NK-92 (cell line): Measurements from ENCODE around the gene EBF3.

Experiments
- DNase-seq: peaks from one replicate; lab custom pipeline; 2025; ENCODE audit not compliant: unreplicated experiment; lab: John Stamatoyannopoulos, UW

Gene EBF3

GRCh38 chr10:129877773-129878371 lies 86.2 kb downstream of the EBF3 start:
- no peak for DNase-seq

- DNase-seq, result no peak
Observed at GRCh38 chr10:129876838-129877237, 87.2 kb downstream of the EBF3 start.

GRCh38 chr10:129875993-129876726 lies 87.9 kb downstream of the EBF3 start:
- DNase-seq, result no peak

- DNase-seq, result no peak
Observed at GRCh38 chr10:129873351-129873750, 90.7 kb downstream of the EBF3 start.

GRCh38 chr10:129871966-129872365 lies 92.1 kb downstream of the EBF3 start:
- no peak for DNase-seq

- DNase-seq, result no peak
Observed at GRCh38 chr10:129870961-129871621, 93.0 kb downstream of the EBF3 start.

- DNase-seq, result no peak
Observed at GRCh38 chr10:129870474-129870757, 93.7 kb downstream of the EBF3 start.

GRCh38 chr10:129869596-129870473 lies 94.2 kb downstream of the EBF3 start:
- DNase-seq, result no peak

- no peak for DNase-seq
Observed at GRCh38 chr10:129868449-129869035, 95.5 kb downstream of the EBF3 start.

GRCh38 chr10:129867631-129868179 lies 96.4 kb downstream of the EBF3 start:
- DNase-seq, result no peak

- DNase-seq, result no peak
Observed at GRCh38 chr10:129866894-129867293, 97.2 kb downstream of the EBF3 start.

GRCh38 chr10:129865960-129866359 lies 98.1 kb downstream of the EBF3 start:
- DNase-seq, result no peak

GRCh38 chr10:129865413-129865812 lies 98.7 kb downstream of the EBF3 start:
- no peak for DNase-seq

GRCh38 chr10:129864601-129865126 lies 99.4 kb downstream of the EBF3 start:
- DNase-seq, result no peak

- DNase-seq, result no peak
Observed at GRCh38 chr10:129864082-129864481, 100.0 kb downstream of the EBF3 start.

- DNase-seq, result no peak
Observed at GRCh38 chr10:129863201-129863663, 100.8 kb downstream of the EBF3 start.

- no peak for DNase-seq
Observed at GRCh38 chr10:129861776-129862531, 102.1 kb downstream of the EBF3 start.

GRCh38 chr10:129860396-129860795 lies 103.7 kb downstream of the EBF3 start:
- no peak for DNase-seq

GRCh38 chr10:129859536-129859935 lies 104.5 kb downstream of the EBF3 start:
- no peak for DNase-seq
